Activated naive CD4-positive, alpha-beta T cell treated with anti-CD3 and anti-CD28 coated beads, Interleukin-2, amount 50 U/mL, for 72 hours (primary cell): ENCODE measurements around the gene BEX3. TPM values are rescaled to one million over a fixed set of nuclear protein-coding genes. Genes with fewer than 3 reads are reported as not detected.
"Not testable (repeated sequence)": the region's sequence is repeated elsewhere in the genome, so short reads cannot be mapped to it uniquely, and the experiment has no call there.

ENCODE experiments used
- ATAC-seq, 2 donors: fragments of 150-1000 bp; cut with Tn5 transposase; 2 replicates each; pipeline ENCODE4 v1.10.0; 2021; ENCODE audit warnings: mild to moderate bottlenecking in 2 of 2, moderate library complexity in 2 of 2
- DNase-seq, 2 donors: peaks; one replicate each; pipeline ENCODE4 v3.0.0; 2021 to 2022; ENCODE audit warnings: low spot score in 2 of 2
- H3K27ac Mint-ChIP-seq, 2 donors: one replicate each; pipeline ENCODE4 v1.8.0; 2022; ENCODE audit warnings: mild to moderate bottlenecking in 2 of 2, mixed read lengths in 2 of 2
- H3K36me3 Mint-ChIP-seq, 2 donors: one replicate each; pipeline ENCODE4 v1.8.0; 2022; ENCODE audit warnings: mixed read lengths in 2 of 2
- H3K9me3 Mint-ChIP-seq, 2 donors: one replicate each; pipeline ENCODE4 v1.8.0; 2022; ENCODE audit warnings: mixed read lengths in 2 of 2
- total RNA-seq, 2 donors: library from RNA; stranded (reverse); gene quantifications; one replicate each; pipeline ENCODE4 v1.2.3, GENCODE V29; 2022

The BEX3 gene
- 10 to 100 TPM in 1 of 2 donors, 1 to 10 TPM in 1; 6.0 to 36.8 TPM for total RNA-seq

DNA sequence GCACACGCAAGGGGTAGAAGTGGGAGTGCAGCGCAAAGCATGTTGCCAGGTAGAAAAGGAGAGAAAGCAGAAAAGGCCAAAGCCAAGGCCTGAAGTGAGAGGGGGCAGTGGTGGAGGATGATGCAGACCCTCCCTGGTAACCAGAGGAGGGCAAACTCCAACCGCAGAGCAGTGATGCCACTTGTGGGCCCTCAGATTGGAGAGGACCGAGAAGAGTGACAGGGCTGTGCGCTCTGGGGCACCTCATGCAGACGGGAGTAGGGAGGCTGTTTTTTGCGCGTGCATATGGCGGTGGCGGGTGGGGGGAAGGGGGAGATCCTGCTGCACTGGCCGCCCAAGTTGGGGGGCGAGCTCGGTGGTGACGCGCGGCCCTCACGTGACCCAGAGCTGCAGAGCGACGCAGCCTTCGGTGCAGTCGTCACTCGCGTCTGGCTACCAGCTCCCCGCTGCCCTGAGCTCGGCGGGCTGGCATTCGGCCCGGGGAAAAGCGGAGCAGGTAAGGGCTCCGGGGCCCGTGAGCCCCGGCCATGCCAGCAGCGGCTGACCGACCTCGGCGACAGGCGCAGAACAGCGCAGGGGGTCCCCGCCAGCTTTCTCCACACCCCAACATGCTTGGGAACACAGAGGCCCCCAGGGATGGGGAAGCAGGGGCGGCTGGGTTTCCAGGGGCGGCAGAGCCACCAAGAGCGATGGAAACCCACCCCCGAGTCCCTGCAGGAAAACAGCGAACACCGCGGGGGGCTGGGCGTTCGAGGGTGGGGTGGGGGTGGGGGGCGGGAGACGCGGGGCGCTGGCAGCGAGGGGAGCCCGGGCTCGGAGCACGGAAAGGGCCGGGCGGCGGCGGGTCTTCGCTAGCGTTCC is at the start of gene BEX3:
TSS of gene BEX3 (plus strand) at position 421 of the 861 bp plus-strand sequence. CDS start 984 bp downstream, outside the sequence.
- Mint-ChIP-seq H3K27ac (peak within 1 kb of the TSS in 1 of 2 donors; percentile 68), H3K9me3 (no peaks in the 10 kb centered on the region), H3K36me3 (no peaks in the 10 kb centered on the region)
- peak in 1 of 2 donors; percentile 16 for DNase-seq
- ATAC-seq, result peak; percentile 77 to 81

DNA sequence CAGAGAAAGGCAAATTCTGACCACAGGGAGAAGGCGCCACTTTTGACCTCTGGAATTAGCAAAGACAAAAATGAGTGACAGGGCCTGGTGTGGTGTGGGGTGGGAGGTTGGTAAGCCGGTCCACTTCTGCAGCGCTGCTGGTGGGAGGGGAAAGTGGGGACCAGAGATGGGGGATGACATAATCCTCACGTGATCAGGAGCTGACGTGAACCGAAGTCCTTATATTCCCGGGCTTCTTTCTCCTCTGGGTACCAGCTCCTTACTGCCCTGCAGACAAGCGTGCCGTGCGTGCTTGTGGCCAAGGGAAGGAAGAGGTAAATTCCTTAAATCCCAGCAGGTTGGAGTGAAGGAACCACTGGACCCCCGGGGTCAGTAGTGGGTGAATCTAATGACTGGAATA is 46.3 kb upstream of the BEX3 start, which contains the start of gene TCEAL7:
TSS of gene TCEAL7 (plus strand) at position 249 of the 400 bp plus-strand sequence. CDS start 1,165 bp downstream, outside the sequence.
- ATAC-seq (no peak), DNase-seq (no peak)
- H3K9me3 Mint-ChIP-seq, result no peaks in the 10 kb centered on the region
- H3K27ac Mint-ChIP-seq, result no peak within 1 kb of the TSS
- no peaks in the 10 kb centered on the region for H3K36me3 Mint-ChIP-seq

DNA sequence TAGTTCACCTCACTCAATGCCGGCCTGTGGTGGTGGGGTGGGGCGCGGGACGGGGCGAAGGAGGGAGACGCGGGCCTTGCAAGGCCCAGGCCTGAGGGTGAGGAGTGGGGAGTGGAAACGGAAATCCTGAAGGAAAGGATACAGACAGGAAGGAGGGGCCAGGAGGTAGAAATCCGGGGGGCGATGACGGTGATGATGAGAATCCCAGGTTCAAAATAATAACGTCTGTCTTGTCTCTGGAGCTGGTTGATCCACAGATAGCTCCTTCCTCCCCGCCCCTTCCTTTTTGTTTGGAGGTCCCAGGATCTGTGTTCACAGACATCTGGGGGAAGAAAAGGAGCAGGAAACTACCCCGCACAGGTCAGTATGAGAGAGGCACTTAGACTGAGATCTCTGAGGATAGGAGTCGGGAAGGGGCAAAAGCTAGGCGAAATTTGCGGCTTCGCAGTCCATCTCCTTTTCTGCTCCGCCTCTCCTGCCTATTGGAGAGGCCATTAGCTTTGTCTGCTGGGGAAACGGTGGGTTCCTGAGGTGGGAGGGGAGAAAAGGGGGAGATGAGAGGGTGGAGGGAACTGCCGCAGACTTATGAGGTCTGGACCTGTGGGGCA is 45.6 kb upstream of the BEX3 start:
- no peaks in the 10 kb centered on the region for H3K36me3 Mint-ChIP-seq
- DNase-seq (no peak), ATAC-seq (no peak)
- H3K27ac Mint-ChIP-seq, result no peak overlapping the region
- no peaks in the 10 kb centered on the region for H3K9me3 Mint-ChIP-seq

DNA sequence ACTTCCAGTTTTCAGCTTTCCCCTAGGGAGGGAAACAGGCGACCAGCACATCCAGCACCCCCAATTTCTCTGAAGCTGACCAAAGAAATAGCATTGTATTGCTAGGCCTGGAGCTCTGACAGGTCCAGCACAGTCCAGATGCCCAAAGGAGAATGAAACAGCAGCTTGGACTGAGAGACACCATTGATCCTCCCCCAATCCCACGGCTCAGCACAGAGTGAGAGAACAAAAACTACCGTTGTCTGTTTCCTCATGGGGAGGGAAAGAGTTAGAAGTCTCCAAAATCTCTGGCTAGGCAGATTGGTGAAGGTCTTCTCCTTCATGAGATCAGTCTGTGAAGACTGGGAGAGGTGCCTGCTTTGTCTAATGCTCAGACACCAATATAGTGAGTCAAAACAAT is 37.7 kb upstream of the BEX3 start:
- DNase-seq, result no peak
- ATAC-seq, result no peak
- no peaks in the 10 kb centered on the region for H3K36me3 Mint-ChIP-seq
- H3K27ac Mint-ChIP-seq, result no peak overlapping the region
- no peaks in the 10 kb centered on the region for H3K9me3 Mint-ChIP-seq

DNA sequence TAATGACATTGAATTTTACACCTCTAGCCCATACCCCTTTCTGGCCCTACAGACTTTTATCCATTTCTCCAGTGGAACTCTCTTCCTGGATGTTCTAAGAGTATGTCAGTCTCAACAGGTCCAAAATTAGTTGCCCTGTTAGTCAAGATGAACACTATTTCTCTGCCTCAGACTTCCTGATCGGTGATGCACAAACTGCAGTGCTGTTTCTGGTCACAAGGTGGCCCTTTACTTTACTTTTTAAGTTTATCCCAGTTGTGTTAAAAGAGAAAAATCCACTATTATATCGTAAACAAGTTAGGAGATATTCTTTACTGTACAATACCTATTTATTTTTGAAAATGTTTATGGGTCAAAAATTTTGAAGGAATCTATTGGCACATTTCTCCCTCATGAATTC is 33.2 kb upstream of the BEX3 start:
- peak in 1 of 2 donors; percentile 41 for ATAC-seq

DNA sequence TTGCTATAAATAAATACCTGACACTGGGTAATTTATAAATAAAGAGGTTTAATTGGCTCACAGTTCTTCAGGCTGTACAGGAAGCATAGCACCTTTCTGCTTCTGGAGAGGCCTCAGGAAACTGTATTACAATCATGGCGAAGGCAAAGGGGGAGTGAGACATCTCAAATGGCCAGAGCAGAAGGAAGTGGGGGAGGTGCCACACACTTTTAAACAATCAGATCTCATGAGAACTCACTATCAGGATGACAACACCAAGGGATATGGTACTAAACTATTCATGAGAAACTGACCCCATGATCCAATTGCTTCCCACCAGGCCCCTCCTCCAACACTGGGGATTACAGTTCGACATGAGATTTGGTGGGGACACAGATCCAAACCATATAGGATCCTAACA is 31.7 kb upstream of the BEX3 start:
- DNase-seq (no peak), ATAC-seq (no peak)
- H3K9me3 Mint-ChIP-seq, result no peaks in the 10 kb centered on the region
- no peaks in the 10 kb centered on the region for H3K36me3 Mint-ChIP-seq
- H3K27ac Mint-ChIP-seq, result no peak overlapping the region

More for the DNA sequence above, 33.2 kb upstream of the BEX3 start:
- H3K27ac Mint-ChIP-seq, result no peak overlapping the region
- H3K9me3 Mint-ChIP-seq, result no peaks in the 10 kb centered on the region
- peak in 1 of 2 donors; percentile 20 for DNase-seq
- no peaks in the 10 kb centered on the region for H3K36me3 Mint-ChIP-seq

DNA sequence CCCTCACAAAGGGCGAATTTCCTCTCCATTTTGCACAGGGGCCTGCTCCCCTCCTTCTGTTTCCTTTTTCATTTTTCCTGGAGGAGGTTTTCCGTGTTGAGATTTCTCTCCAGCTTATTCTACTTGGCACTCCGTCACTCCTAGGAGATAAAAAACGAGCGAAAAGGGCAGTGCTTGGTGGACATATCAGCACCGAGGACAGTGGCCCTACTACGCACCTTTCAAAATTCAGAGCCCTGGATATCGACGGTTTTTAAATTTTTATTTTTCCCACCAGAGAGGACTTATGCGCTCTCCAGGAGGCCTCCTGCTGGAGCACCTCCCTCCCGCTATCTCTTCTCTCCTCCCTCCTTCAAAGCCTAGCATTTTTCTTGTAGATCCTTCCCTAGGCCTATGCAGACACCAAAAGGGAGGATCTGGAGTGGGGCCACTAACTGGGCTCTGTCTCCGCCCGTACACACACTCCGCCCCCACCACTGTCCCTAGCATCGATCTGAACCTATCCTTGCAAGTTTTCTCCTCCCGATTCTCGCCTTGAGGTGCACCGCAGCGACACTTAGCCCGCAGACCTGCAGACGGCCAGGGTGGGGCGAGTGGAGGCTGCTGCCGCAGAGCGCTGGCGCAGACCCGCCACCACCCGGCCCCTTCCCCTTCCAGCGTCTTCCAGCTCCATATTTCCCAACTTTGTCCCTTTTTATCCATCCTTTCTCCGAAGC is 28.5 kb upstream of the BEX3 start:
- Mint-ChIP-seq H3K27ac (no peak overlapping the region), H3K36me3 (no peaks in the 10 kb centered on the region), H3K9me3 (no peaks in the 10 kb centered on the region)
- DNase-seq, result no peak
- no peak for ATAC-seq

DNA sequence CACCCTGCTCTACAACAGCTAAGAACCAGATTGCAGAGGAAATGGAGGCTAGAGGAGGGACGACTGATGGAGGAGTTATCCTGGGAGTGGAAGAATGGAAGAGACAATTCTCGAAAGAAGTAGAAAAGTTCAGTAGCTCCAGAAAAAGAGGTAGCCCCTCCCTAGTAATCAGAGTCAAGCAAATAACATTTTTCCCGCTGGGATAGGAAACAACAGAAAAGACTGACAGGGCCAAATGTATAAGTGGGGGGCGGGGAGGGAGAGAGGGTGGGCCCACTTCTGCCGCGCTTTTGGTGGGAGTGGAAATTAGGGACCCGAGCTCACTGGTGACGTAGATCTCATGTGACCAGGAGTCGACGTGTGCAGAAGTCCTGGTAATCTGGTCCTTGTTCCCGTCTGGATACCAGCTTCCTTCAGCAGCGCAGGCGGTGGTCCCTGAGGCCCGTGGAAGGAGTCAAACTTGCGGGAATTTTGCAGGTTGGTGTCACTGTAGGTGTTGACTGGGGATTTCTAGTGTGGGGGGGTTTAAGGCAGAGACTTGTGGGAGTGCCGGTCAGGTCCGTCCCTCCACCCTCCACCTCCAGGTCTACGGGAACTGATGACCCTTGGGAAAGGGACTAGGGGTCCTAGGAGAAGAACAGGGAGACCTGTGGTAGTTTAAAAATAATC is 20.1 kb upstream of the BEX3 start, which contains the start of gene TCEAL9:
TSS of gene TCEAL9 (plus strand) at position 377 of the 669 bp plus-strand sequence. CDS start 1,179 bp downstream, outside the sequence.
- no peaks in the 10 kb centered on the region for H3K36me3 Mint-ChIP-seq
- no peaks in the 10 kb centered on the region for H3K9me3 Mint-ChIP-seq
- ATAC-seq, result peak in 1 of 2 donors; percentile 37
- H3K27ac Mint-ChIP-seq, result peak within 1 kb of the TSS; percentile 27 to 36
- no peak for DNase-seq

DNA sequence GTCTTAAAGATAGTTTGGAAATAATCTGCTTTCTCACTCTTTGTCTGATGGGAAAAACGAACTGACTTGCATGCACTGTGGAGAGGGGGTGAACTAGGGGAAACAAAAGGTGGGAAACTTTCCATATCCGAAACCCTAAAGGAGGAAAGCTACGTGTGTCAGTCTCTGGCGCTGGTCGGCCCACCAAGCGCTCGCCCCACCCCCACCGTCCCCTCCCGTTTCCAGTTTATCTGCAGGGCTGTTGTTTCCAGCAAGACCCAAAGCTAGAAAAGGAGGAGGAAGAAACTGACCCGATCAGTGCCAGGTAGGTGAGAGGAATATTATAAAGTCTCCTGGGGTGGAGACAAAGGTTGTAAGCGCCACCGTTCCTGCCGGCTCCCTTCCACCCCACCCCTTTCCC is 19.5 kb upstream of the BEX3 start:
- no peak overlapping the region for H3K27ac Mint-ChIP-seq
- no peaks in the 10 kb centered on the region for H3K9me3 Mint-ChIP-seq
- no peak for DNase-seq
- no peaks in the 10 kb centered on the region for H3K36me3 Mint-ChIP-seq
- ATAC-seq, result no peak

DNA sequence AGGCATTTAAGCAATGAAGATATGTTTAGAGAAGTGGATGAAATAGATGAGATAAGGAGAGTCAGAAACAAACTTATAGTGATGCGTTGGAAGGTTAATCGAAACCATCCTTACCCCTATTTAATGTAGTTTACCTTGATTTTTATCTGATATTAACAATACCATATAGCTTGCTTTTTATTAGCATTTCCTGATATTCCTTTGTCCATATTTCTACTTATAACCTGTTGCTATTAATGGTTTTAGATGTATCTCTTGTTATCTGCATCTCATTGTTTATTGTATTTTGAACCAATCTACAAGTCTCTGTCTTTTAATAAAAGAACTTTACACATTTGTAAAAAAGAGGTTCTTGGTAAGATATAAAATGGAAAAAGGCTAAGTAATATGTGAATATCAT is 18.5 kb upstream of the BEX3 start:
- no peak overlapping the region for H3K27ac Mint-ChIP-seq
- ATAC-seq (no peak), DNase-seq (no peak)
- no peaks in the 10 kb centered on the region for H3K36me3 Mint-ChIP-seq
- H3K9me3 Mint-ChIP-seq, result no peaks in the 10 kb centered on the region

DNA sequence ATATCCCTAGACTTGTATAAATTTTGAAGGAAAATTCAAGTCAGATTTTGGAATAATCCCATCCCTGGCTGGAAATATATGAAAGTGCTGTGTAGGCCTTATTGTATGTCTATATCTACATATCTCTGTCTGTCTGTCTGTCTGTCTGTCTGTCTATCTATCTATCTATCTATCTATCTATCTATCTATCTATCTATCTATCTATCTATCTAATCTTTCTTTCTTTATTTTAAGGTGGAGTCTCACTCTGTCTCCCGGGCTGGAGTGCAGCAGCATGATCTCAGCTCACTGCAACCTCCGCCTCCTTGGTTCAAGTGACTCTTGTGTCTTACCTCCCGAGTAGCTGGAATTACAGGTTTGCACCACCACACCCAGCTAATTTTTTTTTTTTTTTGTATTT is 16.7 kb upstream of the BEX3 start:
- H3K36me3 Mint-ChIP-seq, H3K9me3 Mint-ChIP-seq, DNase-seq, ATAC-seq, H3K27ac Mint-ChIP-seq: not testable (repeated sequence)

DNA sequence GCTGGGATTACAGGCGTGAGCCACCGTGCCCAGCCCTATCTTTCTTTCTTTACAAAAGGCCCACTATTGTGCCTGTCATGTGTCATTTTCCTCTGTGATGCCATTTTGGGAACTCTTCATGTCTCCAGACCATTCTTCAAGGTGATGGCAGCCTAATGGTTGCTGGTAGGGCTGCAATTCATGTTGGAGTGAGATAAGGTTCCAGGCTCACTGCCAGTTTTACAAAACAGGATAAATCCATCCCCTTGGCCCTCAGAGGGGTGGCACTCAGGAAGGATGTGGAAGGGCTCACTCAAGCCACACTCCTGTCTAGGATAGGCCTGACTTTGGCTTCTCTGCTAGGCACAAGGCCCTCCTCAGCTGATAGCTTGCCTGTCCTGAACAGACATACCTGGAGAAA is 16.2 kb upstream of the BEX3 start:
- DNase-seq, result no peak
- ATAC-seq, result no peak
- no peak overlapping the region for H3K27ac Mint-ChIP-seq
- no peaks in the 10 kb centered on the region for H3K9me3 Mint-ChIP-seq
- no peaks in the 10 kb centered on the region for H3K36me3 Mint-ChIP-seq

DNA sequence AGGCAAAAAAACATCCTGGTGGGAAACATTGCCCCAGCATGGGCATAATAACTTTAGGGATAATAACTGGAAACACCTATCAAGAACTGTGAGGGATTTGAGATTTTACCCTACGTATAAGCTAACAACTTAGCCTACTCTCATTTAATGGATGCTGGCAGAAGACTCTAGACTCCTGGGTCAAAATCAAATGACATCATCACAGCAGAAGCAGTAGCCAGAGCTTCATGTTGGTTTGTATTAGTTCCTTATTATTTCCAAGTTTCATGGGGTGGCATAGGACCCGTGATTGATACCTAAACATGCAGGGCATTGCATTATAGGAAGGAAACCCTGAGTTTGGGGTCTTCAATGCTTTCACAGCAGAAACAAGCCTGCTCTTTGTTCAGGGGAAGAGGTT is 15.4 kb upstream of the BEX3 start:
- ATAC-seq (no peak), DNase-seq (no peak)
- no peaks in the 10 kb centered on the region for H3K9me3 Mint-ChIP-seq
- H3K27ac Mint-ChIP-seq, result no peak overlapping the region
- H3K36me3 Mint-ChIP-seq, result no peaks in the 10 kb centered on the region

DNA sequence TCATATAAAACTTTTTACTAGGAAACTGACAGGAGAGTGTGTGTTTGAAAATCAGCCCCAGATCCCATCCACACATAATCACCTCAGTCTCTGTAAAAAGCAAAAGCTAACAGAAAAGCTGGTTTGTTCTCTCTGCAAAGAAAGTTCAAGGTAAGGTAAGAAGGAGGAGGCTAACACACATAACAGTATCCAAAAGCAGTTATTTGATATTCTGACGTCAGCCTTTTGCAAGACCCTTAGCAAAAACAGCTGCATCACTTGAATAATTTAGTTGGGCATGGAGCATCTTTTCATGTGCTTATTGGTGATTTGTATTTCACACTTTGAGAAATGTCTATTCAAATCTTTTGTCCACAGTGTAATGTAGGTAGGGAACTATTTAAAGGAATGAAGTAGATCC is 14.5 kb upstream of the BEX3 start:
- H3K36me3 Mint-ChIP-seq, result no peaks in the 10 kb centered on the region
- DNase-seq (no peak), ATAC-seq (no peak)
- no peaks in the 10 kb centered on the region for H3K9me3 Mint-ChIP-seq
- H3K27ac Mint-ChIP-seq, result no peak overlapping the region

DNA sequence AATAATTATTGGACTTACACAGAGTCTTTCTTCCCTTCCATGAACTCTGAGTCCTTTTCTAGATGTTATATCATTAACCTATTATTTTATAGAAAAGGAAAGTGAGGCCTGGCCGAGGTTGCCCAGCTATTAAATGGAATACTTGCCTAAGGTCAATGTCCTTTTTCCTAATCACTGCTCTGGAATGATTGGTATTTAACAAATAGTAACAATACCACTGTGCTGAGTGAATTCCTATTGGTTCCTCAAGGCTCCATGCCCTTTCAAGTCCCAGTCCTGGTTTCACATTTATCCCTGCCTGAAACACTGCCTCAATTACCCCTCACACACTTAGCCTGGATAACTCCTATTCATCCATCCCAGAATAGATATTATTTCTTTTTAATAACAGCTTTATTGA is 13.9 kb upstream of the BEX3 start:
- no peak for ATAC-seq
- Mint-ChIP-seq H3K9me3 (no peaks in the 10 kb centered on the region), H3K27ac (no peak overlapping the region), H3K36me3 (no peaks in the 10 kb centered on the region)
- DNase-seq, result no peak

DNA sequence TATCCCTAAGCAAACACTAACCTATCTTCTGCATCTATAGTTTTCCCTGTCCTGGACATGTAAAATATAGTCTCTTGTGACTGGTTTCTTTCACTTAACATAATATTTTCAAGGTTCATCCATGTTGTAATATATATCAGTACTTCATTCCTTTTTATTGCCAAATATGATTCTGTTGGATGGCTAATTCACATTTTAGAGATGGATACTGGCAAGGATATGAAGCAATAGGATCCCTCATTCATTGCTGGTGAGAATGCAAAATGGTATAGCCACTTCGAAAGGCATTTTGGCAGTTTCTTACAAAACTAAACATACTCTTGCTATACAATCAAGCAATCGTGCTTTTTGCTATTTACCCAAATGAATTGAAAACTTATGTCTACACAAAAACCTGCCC is 13.3 kb upstream of the BEX3 start:
- DNase-seq (no peak), ATAC-seq (no peak)
- Mint-ChIP-seq H3K36me3 (no peaks in the 10 kb centered on the region), H3K27ac (no peak overlapping the region), H3K9me3 (no peaks in the 10 kb centered on the region)

DNA sequence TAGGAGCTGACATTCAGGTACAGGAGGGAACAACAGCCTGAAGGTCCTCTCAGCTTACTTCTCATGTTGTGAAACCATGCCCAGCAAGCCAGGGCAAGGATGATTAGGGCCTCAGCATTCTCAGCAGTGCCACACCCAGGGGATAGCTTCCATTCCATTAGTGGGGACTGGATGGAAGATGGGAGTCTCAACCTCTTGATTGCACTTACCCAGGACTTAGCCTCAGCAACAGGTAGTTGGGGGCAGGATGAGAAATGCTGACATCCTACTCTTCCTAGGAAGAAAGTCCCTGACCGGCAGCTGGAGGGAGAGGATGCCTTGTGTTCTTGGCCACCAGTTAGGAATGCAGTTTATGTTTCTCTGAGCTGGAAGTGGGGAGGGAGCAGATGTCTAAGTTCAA is 8.8 kb upstream of the BEX3 start:
- H3K9me3 Mint-ChIP-seq, result no peaks in the 10 kb centered on the region
- DNase-seq, result no peak
- no peaks in the 10 kb centered on the region for H3K36me3 Mint-ChIP-seq
- no peak for ATAC-seq
- no peak overlapping the region for H3K27ac Mint-ChIP-seq
